GM23338 (cell line): ENCODE data around the gene DENND2A. TPM values are rescaled to one million over a fixed set of nuclear protein-coding genes. Genes with fewer than 3 reads are reported as not detected.

Experiments used
- ATAC-seq: fragments of 200-7000 bp; cut with Tn5 transposase; 3 replicates; pipeline ENCODE4 v1.9.1; 2020
- DNase-seq: peaks from one replicate; pipeline ENCODE4 v3.0.0-alpha.2; 2015; ENCODE audit warnings: low spot score
- H2AFZ ChIP-seq: fragments of 200-600 bp; sonication (generic); 2 replicates; pipeline ENCODE4 v1.8.0; 2016; ENCODE audit warnings: antibody characterized with exemption, mild to moderate bottlenecking, moderate library complexity
- H3F3A ChIP-seq: fragments of 200-600 bp; sonication (generic); replicated peaks from 2 replicates; pipeline ENCODE4 v1.8.0; 2017; ENCODE audit warnings: antibody characterized with exemption, mixed run types, low read depth
- H3K27ac ChIP-seq: fragments of 200-600 bp; sonication (generic); 2 replicates; pipeline ENCODE4 v1.6.1; 2016; ENCODE audit warnings: low read depth
- H3K27me3 ChIP-seq: fragments of 200-600 bp; sonication (generic); 2 replicates; pipeline ENCODE4 v1.8.0; 2016; ENCODE audit warnings: mild to moderate bottlenecking, mixed run types, moderate library complexity; ENCODE audit not compliant: insufficient read depth
- H3K36me3 ChIP-seq: fragments of 200-600 bp; sonication (generic); 2 replicates; pipeline ENCODE4 v1.8.0; 2016; ENCODE audit warnings: mild to moderate bottlenecking; ENCODE audit not compliant: insufficient read depth
- H3K4me1 ChIP-seq: fragments of 200-600 bp; sonication (generic); 2 replicates; pipeline ENCODE4 v1.8.0; 2016; ENCODE audit warnings: mild to moderate bottlenecking, moderate library complexity; ENCODE audit not compliant: insufficient read depth
- H3K4me2 ChIP-seq: fragments of 200-600 bp; sonication (generic); 2 replicates; pipeline ENCODE4 v1.7.1; 2017; ENCODE audit warnings: mixed run types
- H3K4me3 ChIP-seq: fragments of 200-600 bp; sonication (generic); 2 replicates; pipeline ENCODE4 v1.6.1; 2016; ENCODE audit warnings: mixed run types
- H3K79me2 ChIP-seq: fragments of 200-600 bp; sonication (generic); replicated peaks from 2 replicates; pipeline ENCODE4 v1.8.0; 2017; ENCODE audit warnings: mild to moderate bottlenecking; ENCODE audit not compliant: insufficient read depth
- H3K9me2 ChIP-seq: fragments of 200-600 bp; sonication (generic); 2 replicates; pipeline ENCODE4 v1.8.0; 2017; ENCODE audit not compliant: insufficient read depth
- H4K20me1 ChIP-seq: fragments of 200-600 bp; sonication (generic); replicated peaks from 2 replicates; pipeline ENCODE4 v1.8.0; 2017; ENCODE audit warnings: mild to moderate bottlenecking; ENCODE audit not compliant: insufficient read depth
- H3K27ac Mint-ChIP-seq: 2 replicates; pipeline ENCODE4 v1.8.0; 2020; ENCODE audit warnings: inconsistent platforms, mild to moderate bottlenecking, moderate library complexity, mixed read lengths
- H3K27me3 Mint-ChIP-seq: 3 replicates; pipeline ENCODE4 v1.8.0; 2022; ENCODE audit warnings: low read depth, mild to moderate bottlenecking, moderate library complexity, mixed read lengths, inconsistent platforms; ENCODE audit not compliant: insufficient read depth, poor library complexity
- H3K36me3 Mint-ChIP-seq: 3 replicates; pipeline ENCODE4 v1.8.0; 2021; ENCODE audit warnings: low read depth, mild to moderate bottlenecking, inconsistent platforms, moderate library complexity, mixed read lengths
- H3K4me1 Mint-ChIP-seq: 3 replicates; pipeline ENCODE4 v1.8.0; 2020; ENCODE audit warnings: mild to moderate bottlenecking, inconsistent platforms, mixed read lengths
- H3K4me3 Mint-ChIP-seq: 3 replicates; pipeline ENCODE4 v1.8.0; 2021; ENCODE audit warnings: moderate library complexity, mild to moderate bottlenecking, inconsistent platforms, mixed read lengths
- H3K9me3 Mint-ChIP-seq: 3 replicates; pipeline ENCODE4 v1.8.0; 2020; ENCODE audit warnings: moderate library complexity, mild to moderate bottlenecking, inconsistent platforms, mixed read lengths
- CREB1 ChIP-seq: fragments of 250-450 bp; sonication (Bioruptor Pico); IDR thresholded peaks from 2 replicates; pipeline ENCODE4 v1.5.0; 2020; ENCODE audit warnings: low read depth, mild to moderate bottlenecking, moderate library complexity
- EZH2 ChIP-seq: fragments of 200-600 bp; sonication (generic); IDR thresholded peaks from one replicate; pipeline ENCODE4 v1.8.0; 2017; ENCODE audit warnings: antibody characterized with exemption, mild to moderate bottlenecking, low read depth; ENCODE audit not compliant: unreplicated experiment
- EZH2phosphoT487 ChIP-seq: fragments of 200-600 bp; sonication (generic); IDR thresholded peaks from one replicate; pipeline ENCODE4 v1.8.1; 2018; ENCODE audit warnings: antibody characterized with exemption; ENCODE audit not compliant: unreplicated experiment
- JUNB ChIP-seq: IDR thresholded peaks from one replicate; pipeline ENCODE4 v1.6.1; 2016; ENCODE audit warnings: antibody characterized with exemption; ENCODE audit not compliant: unreplicated experiment
- NANOG ChIP-seq: IDR thresholded peaks from 2 replicates; pipeline ENCODE4 v1.6.1; 2016; ENCODE audit warnings: antibody characterized with exemption, borderline replicate concordance
- POLR2AphosphoS5 ChIP-seq: IDR thresholded peaks from 2 replicates; pipeline ENCODE4 v1.6.1; 2016; ENCODE audit warnings: antibody characterized with exemption, low read depth
- STAT1 ChIP-seq: IDR thresholded peaks from one replicate; pipeline ENCODE4 v1.6.1; 2016; ENCODE audit warnings: antibody characterized with exemption; ENCODE audit not compliant: unreplicated experiment
- ZNF114 ChIP-seq: fragments of 250-450 bp; sonication (Bioruptor Pico); IDR thresholded peaks from 2 replicates; pipeline ENCODE4 v1.5.0; 2020; ENCODE audit warnings: mild to moderate bottlenecking, moderate library complexity
- ZNF331 ChIP-seq: fragments of 250-450 bp; sonication (Bioruptor Pico); IDR thresholded peaks from 2 replicates; pipeline ENCODE4 v1.5.0; 2020; ENCODE audit warnings: low read depth, mild to moderate bottlenecking, moderate library complexity
- polyA plus RNA-seq: library from polyadenylated mRNA; unstranded; fragments of >200 nt; fragmentation: Nextera tagmentation; extraction: Ambion mirVana; gene quantifications from 2 replicates; pipeline ENCODE4 v1.2.1, GENCODE V29; 2016
- total RNA-seq: library from RNA; depleted of rRNA; stranded (reverse); fragments of >200 nt; shearing (Covaris generic); gene quantifications from 2 replicates; pipeline ENCODE4 v1.2.3, GENCODE V29; 2014
- TF ChIP-seq, protein P1 (sequence below): fragments of 250-450 bp; sonication (Bioruptor Pico); IDR thresholded peaks from 2 replicates; pipeline ENCODE4 v1.5.0; 2020; ENCODE audit warnings: mild to moderate bottlenecking, moderate library complexity
- TF ChIP-seq, protein P2 (sequence below), 2 experiments: fragments of 200-600 bp in 1 of 2; sonication (generic) in 1 of 2; conservative IDR thresholded peaks; 2 replicates each; pipeline versions ENCODE4 v1.5.1 to v1.6.1; 2016 to 2017; ENCODE audit warnings: antibody characterized with exemption in 2 of 2, low read depth in 2 of 2, mild to moderate bottlenecking in 2 of 2, moderate library complexity in 1 of 2
- TF ChIP-seq, protein P3 (sequence below): IDR thresholded peaks from 2 replicates; pipeline ENCODE4 v1.6.1; 2016; ENCODE audit warnings: antibody characterized with exemption

The DENND2A gene
- total and polyA plus RNA-seq, 2 experiments from 2014 or later = 1.7 to 5.6 TPM

DNA sequence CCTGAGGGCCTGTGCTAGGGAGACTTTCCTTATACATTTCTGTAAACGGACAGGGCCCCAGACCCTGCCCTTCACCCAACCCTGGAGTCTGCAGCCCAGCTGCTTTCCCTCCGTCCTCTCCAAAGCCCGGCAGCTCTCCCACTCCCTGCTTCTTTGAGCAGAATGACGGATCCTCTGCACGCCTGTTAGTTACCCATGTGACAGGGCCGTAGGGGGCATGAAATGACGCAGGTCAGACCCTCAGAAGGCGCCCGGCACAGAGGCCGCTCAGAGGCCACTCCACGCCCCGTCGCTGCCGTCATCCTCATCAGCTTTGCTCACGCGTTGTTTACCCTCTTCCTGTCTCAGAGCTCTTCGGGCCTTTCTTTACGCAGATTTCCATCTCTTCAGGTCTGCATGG, 101.2 kb downstream of the DENND2A start:
- Mint-ChIP-seq H3K27ac (no peak overlapping the region), H3K27me3 (peaks cover 16% of the 10 kb centered on the region)
- peaks cover 18% of the 10 kb centered on the region for H3F3A ChIP-seq

More for the DNA sequence above, 101.2 kb downstream of the DENND2A start:
- H3K4me1 ChIP-seq = peaks cover 26% of the 10 kb centered on the region
- peaks cover 4% of the 10 kb centered on the region; the same call in 2 of the 3 replicates for H3K36me3 Mint-ChIP-seq
- no peaks in the 10 kb centered on the region for H3K9me3 Mint-ChIP-seq
- H3K4me3 Mint-ChIP-seq = no peak overlapping the region
- no peaks in the 10 kb centered on the region for H4K20me1 ChIP-seq
- H3K27me3 ChIP-seq = no peaks in the 10 kb centered on the region
- H2AFZ ChIP-seq = no peak overlapping the region
- peaks cover 35% of the 10 kb centered on the region for H3K4me1 Mint-ChIP-seq
- H3K36me3 ChIP-seq = no peaks in the 10 kb centered on the region
- TF ChIP-seq CREB1 (CRISPR knock-in tag) (no peak), EZH2phosphoT487 (no peak), NANOG (no peak), POLR2AphosphoS5 (no peak), STAT1 (no peak), ZNF114 (CRISPR knock-in tag) (no peak), ZNF331 (CRISPR knock-in tag) (no peak), JUNB (no peak), EZH2 (no peak)
- TF ChIP-seq, protein P1, sequence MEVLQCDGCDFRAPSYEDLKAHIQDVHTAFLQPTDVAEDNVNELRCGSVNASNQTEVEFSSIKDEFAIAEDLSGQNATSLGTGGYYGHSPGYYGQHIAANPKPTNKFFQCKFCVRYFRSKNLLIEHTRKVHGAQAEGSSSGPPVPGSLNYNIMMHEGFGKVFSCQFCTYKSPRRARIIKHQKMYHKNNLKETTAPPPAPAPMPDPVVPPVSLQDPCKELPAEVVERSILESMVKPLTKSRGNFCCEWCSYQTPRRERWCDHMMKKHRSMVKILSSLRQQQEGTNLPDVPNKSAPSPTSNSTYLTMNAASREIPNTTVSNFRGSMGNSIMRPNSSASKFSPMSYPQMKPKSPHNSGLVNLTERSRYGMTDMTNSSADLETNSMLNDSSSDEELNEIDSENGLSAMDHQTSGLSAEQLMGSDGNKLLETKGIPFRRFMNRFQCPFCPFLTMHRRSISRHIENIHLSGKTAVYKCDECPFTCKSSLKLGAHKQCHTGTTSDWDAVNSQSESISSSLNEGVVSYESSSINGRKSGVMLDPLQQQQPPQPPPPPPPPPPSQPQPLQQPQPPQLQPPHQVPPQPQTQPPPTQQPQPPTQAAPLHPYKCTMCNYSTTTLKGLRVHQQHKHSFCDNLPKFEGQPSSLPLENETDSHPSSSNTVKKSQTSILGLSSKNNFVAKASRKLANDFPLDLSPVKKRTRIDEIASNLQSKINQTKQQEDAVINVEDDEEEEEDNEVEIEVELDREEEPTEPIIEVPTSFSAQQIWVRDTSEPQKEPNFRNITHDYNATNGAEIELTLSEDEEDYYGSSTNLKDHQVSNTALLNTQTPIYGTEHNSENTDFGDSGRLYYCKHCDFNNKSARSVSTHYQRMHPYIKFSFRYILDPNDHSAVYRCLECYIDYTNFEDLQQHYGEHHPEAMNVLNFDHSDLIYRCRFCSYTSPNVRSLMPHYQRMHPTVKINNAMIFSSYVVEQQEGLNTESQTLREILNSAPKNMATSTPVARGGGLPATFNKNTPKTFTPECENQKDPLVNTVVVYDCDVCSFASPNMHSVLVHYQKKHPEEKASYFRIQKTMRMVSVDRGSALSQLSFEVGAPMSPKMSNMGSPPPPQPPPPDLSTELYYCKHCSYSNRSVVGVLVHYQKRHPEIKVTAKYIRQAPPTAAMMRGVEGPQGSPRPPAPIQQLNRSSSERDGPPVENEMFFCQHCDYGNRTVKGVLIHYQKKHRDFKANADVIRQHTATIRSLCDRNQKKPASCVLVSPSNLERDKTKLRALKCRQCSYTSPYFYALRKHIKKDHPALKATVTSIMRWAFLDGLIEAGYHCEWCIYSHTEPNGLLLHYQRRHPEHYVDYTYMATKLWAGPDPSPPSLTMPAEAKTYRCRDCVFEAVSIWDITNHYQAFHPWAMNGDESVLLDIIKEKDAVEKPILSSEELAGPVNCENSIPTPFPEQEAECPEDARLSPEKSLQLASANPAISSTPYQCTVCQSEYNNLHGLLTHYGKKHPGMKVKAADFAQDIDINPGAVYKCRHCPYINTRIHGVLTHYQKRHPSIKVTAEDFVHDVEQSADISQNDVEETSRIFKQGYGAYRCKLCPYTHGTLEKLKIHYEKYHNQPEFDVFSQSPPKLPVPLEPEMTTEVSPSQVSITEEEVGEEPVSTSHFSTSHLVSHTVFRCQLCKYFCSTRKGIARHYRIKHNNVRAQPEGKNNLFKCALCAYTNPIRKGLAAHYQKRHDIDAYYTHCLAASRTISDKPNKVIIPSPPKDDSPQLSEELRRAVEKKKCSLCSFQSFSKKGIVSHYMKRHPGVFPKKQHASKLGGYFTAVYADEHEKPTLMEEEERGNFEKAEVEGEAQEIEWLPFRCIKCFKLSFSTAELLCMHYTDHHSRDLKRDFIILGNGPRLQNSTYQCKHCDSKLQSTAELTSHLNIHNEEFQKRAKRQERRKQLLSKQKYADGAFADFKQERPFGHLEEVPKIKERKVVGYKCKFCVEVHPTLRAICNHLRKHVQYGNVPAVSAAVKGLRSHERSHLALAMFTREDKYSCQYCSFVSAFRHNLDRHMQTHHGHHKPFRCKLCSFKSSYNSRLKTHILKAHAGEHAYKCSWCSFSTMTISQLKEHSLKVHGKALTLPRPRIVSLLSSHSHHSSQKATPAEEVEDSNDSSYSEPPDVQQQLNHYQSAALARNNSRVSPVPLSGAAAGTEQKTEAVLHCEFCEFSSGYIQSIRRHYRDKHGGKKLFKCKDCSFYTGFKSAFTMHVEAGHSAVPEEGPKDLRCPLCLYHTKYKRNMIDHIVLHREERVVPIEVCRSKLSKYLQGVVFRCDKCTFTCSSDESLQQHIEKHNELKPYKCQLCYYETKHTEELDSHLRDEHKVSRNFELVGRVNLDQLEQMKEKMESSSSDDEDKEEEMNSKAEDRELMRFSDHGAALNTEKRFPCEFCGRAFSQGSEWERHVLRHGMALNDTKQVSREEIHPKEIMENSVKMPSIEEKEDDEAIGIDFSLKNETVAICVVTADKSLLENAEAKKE (CRISPR knock-in tag) = no peak
- TF ChIP-seq, protein P2, sequence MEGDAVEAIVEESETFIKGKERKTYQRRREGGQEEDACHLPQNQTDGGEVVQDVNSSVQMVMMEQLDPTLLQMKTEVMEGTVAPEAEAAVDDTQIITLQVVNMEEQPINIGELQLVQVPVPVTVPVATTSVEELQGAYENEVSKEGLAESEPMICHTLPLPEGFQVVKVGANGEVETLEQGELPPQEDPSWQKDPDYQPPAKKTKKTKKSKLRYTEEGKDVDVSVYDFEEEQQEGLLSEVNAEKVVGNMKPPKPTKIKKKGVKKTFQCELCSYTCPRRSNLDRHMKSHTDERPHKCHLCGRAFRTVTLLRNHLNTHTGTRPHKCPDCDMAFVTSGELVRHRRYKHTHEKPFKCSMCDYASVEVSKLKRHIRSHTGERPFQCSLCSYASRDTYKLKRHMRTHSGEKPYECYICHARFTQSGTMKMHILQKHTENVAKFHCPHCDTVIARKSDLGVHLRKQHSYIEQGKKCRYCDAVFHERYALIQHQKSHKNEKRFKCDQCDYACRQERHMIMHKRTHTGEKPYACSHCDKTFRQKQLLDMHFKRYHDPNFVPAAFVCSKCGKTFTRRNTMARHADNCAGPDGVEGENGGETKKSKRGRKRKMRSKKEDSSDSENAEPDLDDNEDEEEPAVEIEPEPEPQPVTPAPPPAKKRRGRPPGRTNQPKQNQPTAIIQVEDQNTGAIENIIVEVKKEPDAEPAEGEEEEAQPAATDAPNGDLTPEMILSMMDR (conservative IDR thresholded peaks at IDR 0.05; ENCODE audit: low read depth in 2 of 2) = no peak
- TF ChIP-seq, protein P3, sequence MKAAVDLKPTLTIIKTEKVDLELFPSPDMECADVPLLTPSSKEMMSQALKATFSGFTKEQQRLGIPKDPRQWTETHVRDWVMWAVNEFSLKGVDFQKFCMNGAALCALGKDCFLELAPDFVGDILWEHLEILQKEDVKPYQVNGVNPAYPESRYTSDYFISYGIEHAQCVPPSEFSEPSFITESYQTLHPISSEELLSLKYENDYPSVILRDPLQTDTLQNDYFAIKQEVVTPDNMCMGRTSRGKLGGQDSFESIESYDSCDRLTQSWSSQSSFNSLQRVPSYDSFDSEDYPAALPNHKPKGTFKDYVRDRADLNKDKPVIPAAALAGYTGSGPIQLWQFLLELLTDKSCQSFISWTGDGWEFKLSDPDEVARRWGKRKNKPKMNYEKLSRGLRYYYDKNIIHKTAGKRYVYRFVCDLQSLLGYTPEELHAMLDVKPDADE = no peak
- no peak overlapping the region for H3K4me2 ChIP-seq
- DNase-seq = no peak
- 0 out of 2 replicates have a peak overlapping the region, but pooled peaks have one; percentile 63 for H3K27ac ChIP-seq
- no peaks in the 10 kb centered on the region for H3K9me2 ChIP-seq
- ATAC-seq = no peak
- no peak overlapping the region for H3K4me3 ChIP-seq
- H3K79me2 ChIP-seq = no peaks in the 10 kb centered on the region
